Liver (tissue), 3 donors: ENCODE data around the gene SNAPC3.

ENCODE experiments used
- TAF1 ChIP-seq: conservative IDR thresholded peaks from 2 replicates; pipeline ENCODE4 v1.6.1; 2016; ENCODE audit warnings: antibody characterized with exemption, mild to moderate bottlenecking
- YY1 ChIP-seq: IDR thresholded peaks from 2 replicates; pipeline ENCODE4 v1.6.1; 2016; ENCODE audit warnings: antibody characterized with exemption, mild to moderate bottlenecking
- TF ChIP-seq, protein P1 (sequence below): IDR thresholded peaks from 2 replicates; pipeline ENCODE4 v1.6.1; 2016; ENCODE audit warnings: antibody characterized with exemption
- TF ChIP-seq, protein P2 (sequence below): fragments of 150-350 bp; IDR thresholded peaks from 2 replicates; pipeline ENCODE4 v1.5.1; 2017; ENCODE audit warnings: improper control_type of control experiment, low read depth, low read length; ENCODE audit not compliant: missing input control
- TF ChIP-seq, protein P3 (sequence below): IDR thresholded peaks from 2 replicates; pipeline ENCODE4 v1.6.1; 2016; ENCODE audit warnings: antibody characterized with exemption, mild to moderate bottlenecking
- TF ChIP-seq, protein P4 (sequence below): IDR thresholded peaks from 2 replicates; pipeline ENCODE4 v1.6.1; 2016; ENCODE audit warnings: antibody characterized with exemption
- donor health status: healthy.
- donor health status: healthy.

DNA sequence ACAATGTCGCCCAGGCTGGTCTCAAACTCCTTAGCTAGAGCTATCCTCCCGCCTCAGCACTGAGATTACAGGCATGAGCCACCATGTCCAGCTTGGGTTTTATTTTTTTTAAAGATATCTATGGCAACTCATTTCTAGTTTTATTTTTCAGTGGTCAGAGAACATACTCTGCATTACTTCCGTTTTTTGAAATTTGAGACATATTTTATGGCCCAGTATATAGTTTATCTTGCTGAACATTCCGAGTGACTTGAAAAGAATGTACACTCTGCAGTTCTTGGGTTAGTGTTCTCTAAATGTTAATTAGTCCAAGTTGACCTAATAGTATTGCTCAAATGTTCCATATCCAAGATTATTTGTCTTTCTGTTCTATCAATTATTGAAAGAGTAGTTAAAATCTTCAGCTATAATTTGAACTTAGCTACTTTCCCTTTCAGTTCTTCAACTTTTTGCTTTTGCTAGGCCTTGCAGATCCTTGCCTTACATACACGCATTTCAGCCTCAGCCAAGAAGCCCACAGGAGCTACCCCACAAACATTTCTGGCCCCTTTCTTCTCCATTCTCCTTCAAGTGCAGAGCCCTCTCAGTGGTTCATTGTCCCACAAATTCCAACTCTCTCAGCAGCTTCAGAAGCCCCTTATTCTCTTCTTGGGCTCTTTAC is 22.3 kb upstream of the SNAPC3 start:
- TF ChIP-seq, protein P1, sequence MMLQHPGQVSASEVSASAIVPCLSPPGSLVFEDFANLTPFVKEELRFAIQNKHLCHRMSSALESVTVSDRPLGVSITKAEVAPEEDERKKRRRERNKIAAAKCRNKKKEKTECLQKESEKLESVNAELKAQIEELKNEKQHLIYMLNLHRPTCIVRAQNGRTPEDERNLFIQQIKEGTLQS, result no peak
- TF ChIP-seq, protein P2, sequence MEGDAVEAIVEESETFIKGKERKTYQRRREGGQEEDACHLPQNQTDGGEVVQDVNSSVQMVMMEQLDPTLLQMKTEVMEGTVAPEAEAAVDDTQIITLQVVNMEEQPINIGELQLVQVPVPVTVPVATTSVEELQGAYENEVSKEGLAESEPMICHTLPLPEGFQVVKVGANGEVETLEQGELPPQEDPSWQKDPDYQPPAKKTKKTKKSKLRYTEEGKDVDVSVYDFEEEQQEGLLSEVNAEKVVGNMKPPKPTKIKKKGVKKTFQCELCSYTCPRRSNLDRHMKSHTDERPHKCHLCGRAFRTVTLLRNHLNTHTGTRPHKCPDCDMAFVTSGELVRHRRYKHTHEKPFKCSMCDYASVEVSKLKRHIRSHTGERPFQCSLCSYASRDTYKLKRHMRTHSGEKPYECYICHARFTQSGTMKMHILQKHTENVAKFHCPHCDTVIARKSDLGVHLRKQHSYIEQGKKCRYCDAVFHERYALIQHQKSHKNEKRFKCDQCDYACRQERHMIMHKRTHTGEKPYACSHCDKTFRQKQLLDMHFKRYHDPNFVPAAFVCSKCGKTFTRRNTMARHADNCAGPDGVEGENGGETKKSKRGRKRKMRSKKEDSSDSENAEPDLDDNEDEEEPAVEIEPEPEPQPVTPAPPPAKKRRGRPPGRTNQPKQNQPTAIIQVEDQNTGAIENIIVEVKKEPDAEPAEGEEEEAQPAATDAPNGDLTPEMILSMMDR, result no peak
- TF ChIP-seq YY1 (no peak), TAF1 (no peak)
- TF ChIP-seq, protein P3, sequence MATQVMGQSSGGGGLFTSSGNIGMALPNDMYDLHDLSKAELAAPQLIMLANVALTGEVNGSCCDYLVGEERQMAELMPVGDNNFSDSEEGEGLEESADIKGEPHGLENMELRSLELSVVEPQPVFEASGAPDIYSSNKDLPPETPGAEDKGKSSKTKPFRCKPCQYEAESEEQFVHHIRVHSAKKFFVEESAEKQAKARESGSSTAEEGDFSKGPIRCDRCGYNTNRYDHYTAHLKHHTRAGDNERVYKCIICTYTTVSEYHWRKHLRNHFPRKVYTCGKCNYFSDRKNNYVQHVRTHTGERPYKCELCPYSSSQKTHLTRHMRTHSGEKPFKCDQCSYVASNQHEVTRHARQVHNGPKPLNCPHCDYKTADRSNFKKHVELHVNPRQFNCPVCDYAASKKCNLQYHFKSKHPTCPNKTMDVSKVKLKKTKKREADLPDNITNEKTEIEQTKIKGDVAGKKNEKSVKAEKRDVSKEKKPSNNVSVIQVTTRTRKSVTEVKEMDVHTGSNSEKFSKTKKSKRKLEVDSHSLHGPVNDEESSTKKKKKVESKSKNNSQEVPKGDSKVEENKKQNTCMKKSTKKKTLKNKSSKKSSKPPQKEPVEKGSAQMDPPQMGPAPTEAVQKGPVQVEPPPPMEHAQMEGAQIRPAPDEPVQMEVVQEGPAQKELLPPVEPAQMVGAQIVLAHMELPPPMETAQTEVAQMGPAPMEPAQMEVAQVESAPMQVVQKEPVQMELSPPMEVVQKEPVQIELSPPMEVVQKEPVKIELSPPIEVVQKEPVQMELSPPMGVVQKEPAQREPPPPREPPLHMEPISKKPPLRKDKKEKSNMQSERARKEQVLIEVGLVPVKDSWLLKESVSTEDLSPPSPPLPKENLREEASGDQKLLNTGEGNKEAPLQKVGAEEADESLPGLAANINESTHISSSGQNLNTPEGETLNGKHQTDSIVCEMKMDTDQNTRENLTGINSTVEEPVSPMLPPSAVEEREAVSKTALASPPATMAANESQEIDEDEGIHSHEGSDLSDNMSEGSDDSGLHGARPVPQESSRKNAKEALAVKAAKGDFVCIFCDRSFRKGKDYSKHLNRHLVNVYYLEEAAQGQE, result no peak
- TF ChIP-seq, protein P4, sequence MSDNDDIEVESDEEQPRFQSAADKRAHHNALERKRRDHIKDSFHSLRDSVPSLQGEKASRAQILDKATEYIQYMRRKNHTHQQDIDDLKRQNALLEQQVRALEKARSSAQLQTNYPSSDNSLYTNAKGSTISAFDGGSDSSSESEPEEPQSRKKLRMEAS, result no peak
